Stimulated activated CD4-positive, alpha-beta T cell treated with anti-CD3 and anti-CD28 coated beads, Interleukin-1b, Interleukin-23, amount 100 ng/mL, for 1 hour (primary cell): ENCODE measurements around the gene CBR3.
A peak's percentile ranks its signal among the peaks of the same experiment; 100 is the strongest.
"Not testable (repeated sequence)": the region's sequence is repeated elsewhere in the genome, so short reads cannot be mapped to it uniquely, and the experiment has no call there.

Experiments used
- DNase-seq, 2 donors: peaks; one replicate each; pipeline ENCODE4 v3.0.0-alpha.2; 2020; ENCODE audit warnings: low read depth in 2 of 2

The CBR3 gene

DNA sequence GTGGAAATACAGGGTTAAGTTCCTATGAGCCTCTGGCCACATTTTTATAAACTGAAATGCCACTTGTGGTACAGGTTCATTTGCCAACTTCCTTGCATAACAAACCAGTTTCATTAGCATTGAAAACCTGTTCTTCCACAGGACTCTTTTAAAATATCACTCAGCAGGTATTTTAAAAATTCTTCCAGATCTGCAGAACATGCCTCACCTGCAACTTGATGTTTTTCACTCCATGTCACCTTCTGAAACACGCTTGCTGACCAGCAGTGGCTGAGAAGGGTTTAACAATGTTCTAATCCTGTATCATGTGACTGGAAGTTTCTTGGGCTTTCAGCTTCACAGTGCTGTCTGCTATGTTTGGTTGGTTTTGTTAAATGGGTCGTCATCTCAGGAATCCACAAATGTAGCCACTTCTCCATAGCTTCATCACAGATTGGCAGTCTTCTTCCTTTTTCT is 17.6 kb upstream of the CBR3 start:
- no peak for DNase-seq

DNA sequence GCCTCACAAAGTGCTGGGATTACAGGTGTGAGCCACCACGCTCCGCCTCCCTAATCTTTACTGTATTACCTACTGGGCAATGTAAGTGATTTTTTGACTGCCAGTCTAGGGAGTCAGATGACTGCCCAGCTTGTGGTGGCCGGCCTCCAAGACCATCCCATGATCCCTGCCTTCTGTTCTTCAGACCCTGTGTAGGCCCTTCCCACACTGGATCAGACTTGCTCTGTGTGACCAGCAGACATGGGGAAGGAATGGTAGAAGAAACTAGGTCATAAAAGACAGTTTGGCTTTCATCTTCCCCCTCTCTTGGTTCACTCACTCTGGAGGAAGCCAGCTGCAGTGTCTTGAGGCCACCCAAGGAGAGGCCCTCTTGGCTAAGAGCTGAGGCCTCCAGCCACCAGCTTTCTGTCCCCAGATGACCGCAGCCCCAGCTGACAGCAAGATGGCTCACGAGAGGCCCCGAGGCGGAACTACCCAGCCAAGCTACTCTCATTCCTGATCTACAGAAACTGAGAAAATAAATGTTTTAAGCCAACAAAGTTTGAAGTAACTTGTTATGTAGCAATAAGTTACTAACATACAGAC is 14.5 kb upstream of the CBR3 start:
- no peak for DNase-seq

DNA sequence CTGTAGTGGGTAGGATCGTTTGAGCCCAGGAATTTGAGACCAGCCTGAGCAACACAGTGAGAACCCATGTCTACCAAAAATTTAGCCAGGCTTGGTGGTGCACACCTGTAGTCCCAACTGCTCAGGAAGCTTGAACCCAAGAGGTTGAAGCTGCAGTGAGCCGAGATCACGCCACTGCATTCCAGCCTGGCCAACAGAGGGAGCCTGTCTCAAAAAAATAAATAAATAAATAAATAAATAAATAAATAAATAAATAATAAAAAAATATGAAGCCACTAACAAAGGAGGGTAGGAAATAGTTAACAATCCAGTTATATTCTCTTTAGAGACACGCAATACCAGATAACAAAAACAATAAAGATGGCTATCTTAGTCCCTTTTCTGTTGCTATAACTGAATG is 11.9 kb upstream of the CBR3 start:
- no peak for DNase-seq

DNA sequence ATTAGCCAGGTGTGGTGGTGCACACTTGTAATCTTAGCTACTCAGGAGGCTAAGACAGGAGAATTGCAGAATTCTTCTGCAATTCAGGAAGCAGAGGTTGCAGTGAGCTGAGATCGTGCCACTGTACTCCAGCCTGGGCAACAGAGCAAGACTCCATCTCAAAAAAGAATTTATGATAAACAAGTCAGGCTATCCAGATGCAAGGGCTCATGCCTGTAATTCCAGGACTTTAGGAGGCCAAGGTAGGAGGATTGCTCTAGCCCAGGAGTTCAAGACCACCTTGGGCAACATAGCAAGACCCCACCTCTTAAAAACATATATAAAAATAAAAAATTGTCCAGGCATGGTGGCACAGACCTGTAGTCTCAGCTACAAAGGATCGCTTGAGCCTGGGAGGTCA is 10.5 kb upstream of the CBR3 start:
- no peak for DNase-seq

DNA sequence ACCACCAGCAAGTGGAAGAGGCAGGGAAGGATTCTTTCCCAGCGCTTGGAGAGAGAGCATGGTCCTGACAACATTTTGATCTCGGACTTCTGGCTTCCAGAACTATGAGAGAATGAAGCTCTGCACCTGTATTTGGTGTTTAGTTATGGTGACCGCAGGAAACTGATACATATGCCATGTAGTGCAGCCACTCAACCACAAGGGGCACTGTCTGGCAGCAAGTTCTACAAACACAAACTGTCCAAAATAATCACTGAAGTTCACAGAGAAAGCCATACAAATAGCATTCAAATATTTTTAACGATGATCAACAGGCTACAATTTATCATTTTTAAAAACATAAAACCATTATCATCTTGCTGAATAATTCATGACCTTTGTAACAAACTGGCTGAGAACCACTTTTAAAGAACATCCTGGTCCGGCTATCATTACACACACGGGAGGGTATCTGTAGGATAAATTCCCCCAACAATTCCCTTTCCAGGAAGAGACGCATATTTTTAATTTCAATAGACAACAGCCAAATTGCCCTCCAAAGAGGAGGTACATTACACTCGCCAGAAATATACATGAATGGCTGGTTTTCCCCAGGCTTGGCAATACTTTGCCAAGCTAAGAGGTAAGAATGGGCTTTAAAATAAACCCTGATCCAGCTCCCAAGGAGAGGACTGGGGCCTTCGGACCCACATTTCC is 9.2 kb upstream of the CBR3 start:
- no peak for DNase-seq

DNA sequence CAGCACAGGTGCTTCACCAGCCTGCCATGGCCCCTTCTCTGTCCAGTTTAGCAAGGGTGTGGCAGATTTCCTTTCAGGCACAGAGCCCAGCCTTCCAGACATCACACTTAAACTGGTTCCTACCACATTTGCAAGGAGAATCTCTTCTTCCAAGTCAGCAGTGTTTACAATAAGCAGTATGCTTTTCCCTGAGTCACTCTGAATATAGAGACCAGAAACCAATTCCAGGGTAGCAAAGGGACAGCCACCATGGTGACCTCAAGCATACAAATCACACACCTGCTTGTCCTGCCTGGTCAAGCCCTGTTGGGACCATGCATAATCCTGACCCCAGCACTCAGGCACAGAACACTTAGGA is 8.7 kb upstream of the CBR3 start:
- DNase-seq = no peak

DNA sequence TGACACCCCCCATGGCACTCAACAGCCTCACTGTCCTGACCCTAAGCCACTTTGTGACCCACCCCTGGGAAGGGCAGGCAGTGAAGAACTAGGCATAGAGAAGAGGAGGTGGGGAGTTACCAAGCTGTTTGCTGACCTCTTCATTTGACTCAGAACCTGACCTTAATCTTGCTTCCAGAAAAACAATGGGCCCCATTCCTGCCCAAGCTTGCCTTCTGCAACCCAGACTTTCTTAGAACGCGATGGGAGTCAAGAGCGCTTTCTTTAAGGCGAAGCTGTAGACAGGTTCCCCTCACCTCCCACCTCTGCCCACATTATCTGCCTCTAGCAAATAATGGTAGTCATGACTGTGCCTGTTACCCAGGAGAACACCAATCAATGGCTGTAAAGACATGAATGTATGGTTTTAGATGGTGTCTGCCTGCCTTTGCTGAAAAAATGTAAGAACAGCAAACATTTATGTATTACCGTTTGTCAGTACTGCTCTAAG is 8.2 kb upstream of the CBR3 start:
- no peak for DNase-seq

DNA sequence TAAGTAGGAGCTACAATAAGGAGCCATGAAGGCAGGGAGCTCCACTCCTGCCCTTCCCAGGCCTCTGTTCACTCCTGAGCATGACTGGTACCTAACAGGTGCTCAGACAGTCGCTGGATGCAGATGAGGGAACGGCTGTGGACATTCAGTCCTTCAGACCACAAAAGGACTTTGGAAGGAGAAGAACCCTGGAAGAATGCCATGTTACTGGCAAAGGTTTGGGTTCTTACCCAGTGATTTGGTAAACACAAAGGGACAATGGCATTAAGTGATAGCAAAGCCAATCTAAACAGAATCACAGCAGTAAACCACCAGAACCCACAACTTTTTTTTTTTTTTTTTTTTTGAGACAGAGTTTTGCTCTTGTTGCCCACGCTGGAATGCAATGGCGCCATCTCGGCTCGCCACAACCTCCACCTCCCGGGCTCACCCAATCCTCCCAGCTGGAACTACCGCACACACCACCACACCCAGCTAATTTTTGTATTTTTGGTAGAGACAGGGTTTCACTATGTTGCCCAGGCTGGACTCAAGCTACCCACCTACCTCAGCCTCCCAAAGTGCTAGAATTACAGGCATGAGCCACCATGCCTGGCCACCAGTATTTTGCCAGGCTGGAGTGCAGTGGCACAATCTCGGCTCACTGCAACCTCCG is 7.5 kb upstream of the CBR3 start:
- no peak for DNase-seq

DNA sequence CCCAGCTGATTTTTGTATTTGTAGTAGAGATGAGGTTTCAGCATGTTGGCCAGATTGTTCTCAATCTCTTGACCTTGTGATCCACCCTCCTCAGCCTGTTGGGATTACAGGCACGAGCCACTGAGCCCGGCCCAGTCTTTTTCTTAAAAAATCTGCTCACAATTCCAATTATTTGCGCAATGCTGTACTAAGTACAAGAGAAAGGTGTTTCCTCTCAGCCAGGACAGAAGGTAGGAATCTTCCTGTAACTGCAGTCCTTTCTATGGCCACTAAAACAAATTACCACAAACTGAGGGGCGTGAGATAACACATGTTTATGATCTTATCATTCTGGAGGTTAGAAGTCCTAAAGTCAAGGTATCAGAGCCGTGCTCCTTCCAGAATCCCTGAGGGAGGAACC is 6.9 kb upstream of the CBR3 start:
- no peak for DNase-seq

DNA sequence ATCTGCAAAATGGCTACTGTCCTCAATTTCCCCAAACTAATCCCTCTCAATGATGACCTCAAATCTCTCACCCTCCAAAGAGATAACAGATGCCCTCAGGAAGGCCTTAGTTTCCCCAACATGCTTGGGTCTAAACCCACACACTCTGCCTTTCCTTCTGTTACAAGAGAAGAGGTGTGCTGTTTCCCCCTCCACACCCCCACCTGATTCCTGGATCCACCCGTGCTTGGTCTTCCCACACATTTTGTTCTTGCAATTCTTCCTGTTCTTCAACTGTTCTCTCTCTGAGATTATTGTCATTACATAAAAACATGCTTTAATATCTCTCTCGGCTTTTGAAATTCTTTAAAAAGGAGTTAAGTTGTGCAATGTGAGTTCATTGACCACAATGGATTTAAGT is 5.7 kb upstream of the CBR3 start:
- no peak for DNase-seq

DNA sequence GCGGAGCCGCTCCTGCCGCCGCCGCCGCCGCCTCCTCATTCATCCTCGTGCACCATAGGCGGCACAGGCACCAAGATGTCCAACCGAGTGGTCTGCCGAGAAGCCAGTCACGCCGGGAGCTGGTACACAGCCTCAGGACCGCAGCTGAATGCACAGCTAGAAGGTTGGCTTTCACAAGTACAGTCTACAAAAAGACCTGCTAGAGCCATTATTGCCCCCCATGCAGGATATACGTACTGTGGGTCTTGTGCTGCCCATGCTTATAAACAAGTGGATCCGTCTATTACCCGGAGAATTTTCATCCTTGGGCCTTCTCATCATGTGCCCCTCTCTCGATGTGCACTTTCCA is 4.5 kb upstream of the CBR3 start:
- not testable (repeated sequence) for DNase-seq

DNA sequence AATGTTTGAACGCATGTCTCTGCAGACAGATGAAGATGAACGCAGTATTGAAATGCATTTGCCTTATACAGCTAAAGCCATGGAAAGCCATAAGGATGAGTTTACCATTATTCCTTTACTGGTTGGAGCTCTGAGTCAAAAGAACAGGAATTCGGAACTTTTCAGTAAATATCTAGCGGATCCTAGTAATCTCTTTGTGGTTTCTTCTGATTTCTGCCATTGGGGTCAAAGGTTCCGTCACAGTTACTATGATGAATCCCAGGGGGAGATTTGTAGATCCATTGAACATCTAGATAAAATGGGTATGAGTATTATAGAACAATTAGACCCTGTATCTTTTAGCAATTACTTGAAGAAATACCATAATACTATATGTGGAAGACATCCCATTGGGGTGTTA is 4.0 kb upstream of the CBR3 start:
- DNase-seq = not testable (repeated sequence)

DNA sequence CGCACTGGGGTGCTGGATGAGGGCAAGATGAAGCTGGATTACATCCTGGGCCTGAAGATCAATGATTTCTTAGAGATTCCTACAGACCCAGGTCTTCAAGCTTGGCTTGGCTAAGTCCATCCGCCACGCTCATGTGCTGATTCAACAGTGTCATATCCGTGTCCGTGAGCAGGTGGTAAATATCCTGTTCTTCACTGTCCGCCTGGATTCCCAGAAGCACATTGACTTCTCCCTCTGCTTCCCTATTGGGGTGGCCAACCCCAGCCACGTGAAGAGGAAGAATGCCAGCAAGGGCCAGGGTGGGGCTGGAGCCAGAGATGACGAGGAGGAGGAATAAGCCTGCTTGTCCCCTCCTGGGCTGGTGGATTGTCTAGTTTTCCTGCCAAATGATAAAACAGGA is 2.2 kb upstream of the CBR3 start:
- DNase-seq = no peak

DNA sequence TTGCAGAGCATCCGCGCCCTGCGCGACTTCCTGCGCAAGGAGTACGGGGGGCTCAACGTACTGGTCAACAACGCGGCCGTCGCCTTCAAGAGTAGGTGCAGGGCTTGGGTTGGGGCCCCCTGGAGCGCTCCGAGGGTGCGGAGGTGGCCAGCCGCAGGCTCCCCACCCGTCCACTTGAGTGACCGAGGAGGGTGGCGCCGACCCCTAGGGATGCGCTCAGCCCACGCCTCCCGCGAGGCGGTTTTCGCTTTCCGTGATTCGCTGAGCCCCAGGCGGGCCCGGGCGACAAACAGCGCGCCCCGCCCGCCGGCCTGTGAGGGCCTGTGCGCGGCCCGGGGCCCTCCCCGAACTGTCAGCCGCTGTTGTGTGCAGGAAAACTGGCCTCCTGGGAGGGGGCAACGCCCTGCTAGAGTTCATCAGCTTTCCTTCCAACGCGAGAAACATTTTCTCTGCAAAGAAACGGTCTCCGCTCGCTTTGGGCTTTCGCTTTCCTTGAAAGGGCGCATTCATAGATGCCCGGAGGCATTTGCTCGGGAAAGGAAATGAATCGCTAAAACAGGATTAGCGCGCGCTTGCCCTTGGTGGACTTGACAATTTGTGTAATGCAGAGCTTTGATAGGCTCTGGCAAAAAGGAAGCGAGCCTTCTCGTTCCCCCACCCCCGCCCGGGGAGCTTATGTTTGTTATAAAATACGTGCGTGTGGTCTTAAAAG is 668 bp downstream of the CBR3 start:
- no peak for DNase-seq

DNA sequence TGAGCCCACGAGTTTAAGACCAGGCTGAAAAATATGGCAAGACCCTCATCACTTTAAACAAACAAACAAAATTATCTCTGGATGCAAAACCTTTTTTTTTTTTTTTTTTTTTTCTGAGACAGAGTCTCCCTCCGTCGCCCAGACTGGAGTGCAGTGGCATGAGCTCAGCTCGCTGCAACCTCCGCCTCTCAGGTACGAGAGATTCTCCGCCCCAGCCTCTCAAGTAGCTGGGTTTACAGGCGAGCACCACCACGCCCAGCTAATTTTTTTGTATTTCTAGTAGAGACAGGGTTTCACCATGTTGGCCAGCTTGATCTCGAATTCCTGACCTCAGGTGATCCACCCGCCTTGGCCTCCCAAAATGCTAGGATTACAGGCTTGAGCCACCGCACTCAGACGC is 4.9 kb downstream of the CBR3 start:
- DNase-seq = not testable (repeated sequence)

DNA sequence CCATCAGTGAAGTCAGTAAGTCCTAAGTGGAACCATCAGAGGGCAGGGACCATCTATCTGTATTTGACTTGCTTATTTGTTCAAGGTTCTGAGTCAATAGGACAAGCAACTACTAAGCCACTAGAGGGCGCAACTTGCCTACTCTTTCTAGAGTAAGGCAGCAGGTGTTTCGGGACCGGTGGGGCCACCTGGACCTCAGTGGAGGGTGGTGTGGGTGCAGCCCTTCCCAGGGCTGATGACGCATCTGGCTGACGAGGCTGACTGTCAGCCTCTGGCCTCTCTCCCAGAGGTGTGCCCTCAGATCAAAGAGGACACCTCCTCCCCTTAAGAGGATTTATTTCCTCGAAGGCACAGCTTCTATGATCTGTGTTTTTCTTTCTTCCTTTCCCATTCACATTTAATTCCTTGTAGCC is 6.6 kb downstream of the CBR3 start:
- DNase-seq = peak in 1 of 2 donors; percentile 77

DNA sequence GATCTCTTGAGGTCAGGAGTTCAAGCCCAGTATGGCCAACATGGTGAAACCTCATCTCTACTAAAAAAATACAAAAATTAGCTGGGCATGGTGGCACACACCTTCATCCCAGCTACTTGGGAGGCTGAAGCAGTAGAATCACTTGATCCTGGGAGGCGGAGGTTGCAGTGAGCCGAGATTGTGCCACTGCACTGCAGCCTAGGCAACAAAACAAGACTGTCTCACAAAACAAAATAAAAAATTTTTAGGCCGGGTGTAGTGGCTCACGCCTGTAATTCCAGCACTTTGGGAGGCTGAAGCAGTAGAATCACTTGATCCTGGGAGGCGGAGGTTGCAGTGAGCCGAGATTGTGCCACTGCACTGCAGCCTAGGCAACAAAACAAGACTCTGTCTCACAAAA is 9.4 kb downstream of the CBR3 start:
- not testable (repeated sequence) for DNase-seq

DNA sequence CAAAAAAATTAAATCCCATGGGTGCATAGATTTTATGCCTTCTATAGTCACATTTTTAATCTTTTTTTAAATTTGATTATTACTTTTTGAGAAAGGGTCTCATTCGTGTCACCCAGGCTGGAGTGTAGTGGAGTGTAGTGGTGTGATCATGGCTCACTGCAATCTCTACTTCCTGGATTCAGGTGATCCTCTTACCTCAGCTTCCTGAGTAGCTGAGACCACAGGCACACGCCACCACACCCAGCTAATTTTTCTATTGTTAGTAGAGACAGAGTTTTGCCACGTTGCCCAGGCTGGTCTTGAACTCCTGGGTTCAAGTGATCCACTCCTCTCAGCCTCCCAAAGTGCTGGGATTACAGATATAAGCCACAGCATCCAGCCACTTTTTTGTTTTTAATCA is 10.4 kb downstream of the CBR3 start:
- DNase-seq = no peak

DNA sequence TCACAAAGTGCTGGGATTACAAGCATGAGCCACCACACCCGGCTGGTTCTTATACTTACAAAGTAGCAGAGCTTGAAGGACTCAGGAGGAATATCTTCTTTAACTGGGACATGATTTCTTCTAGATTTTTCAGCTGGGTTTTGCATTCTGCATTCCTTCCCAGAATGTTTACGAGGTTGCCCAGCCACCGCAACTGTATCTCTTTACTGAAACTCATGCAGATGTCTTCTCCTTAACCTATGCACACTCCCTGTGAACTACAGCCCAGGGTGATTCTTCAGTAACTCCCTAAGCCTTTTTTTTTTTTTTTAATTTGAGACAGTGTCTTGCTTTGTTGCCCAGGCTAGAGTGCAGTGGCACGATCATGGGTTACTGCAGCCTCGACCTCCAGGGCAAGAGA is 13.0 kb downstream of the CBR3 start:
- no peak for DNase-seq

DNA sequence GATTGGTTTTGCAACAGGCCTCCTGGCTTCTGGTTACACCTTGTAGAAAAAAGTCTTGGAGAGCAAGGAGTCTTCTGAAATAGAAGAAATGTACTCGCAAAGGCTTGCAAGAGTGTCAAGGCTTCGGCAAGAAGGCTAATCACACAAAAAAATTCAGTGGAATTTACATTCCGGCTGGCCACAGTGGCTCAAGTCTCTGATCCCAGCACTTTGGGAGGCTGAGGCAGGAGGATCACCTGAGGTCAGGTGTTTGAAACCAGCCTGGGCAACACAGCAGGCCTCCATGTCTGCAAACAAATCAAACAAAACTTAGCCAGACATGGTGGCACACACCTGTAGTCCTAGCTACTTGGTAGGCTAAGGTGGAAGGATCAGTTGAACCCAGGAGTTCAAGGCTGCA is 14.0 kb downstream of the CBR3 start:
- no peak for DNase-seq

DNA sequence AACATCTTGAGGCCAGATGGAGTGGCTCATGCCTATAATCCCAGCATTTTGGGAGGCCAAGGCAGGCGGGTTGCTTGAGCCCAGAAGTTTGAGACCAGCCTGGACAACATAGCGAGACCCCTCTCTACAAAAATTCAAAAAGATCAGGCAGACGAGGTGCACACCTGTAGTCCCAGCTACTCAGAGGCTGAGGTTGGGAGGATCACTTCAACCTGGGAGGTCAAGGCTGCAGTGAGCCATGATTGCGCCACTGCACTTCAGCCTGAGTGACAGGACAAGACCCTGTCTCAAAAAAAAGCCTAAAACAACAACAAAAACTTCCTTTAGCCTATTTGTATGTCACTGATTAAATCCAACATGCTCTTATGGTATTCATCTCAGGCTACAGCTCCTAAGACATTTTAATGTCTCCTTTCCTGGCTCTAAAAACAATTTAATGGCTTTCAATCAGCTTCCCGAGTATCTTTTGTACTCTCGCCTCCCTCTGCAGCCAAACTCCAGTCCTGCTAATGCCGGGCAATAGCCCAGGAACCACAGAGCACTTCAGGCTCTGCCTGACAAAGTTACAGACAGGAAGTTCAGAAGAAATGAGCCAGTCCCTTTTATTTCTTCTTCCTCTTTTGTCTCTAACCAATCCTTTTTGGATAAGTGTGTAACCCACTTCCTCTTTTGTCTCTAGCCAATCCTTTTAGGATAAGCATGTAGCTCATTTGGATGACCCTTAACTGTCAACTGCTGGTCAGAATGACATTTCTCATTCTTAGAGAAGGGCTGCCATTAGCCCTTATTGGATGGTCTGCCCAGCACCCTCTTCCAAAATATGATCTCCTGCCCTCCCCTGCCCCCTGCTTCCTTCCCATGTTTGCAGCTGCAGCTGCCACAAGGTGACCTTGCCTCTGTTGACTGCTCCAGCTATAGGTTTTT is 15.2 kb downstream of the CBR3 start:
- no peak for DNase-seq
